Measurements from ENCODE around the gene SENP7. TPM values are rescaled to one million over a fixed set of nuclear protein-coding genes. Genes with fewer than 3 reads are reported as not detected.
"Not testable (repeated sequence)": the region's sequence is repeated elsewhere in the genome, so short reads cannot be mapped to it uniquely, and the experiment has no call there.

SENP7 gene
- total and polyA plus RNA-seq, 11 donors: 5.3 to 12.0 (median 8.2) TPM

- TF ChIP-seq POLR2A (IDR thresholded peaks at IDR 0.05): no peak
- TF ChIP-seq CTCF (IDR thresholded peaks at IDR 0.05): no peak
- no peak overlapping the region for H3K4me3 ChIP-seq
- no peak overlapping the region for H3K27ac ChIP-seq
- no peaks in the 10 kb centered on the region for H3K4me1 ChIP-seq
- 94 to 99% (median 95%) methylated on average over 2 of the region's 2 CpGs for WGBS, 4 donors
- intact Hi-C loops (cut with DNase I): no loop called here
- H3K9me3 ChIP-seq: peaks cover 0 to 10% (median 0%) of the 10 kb centered on the region in 12 donors
- DNase-seq: no peak
- ATAC-seq: no peak
- H3K36me3 ChIP-seq: peaks cover 0 to 35% (median 19%) of the 10 kb centered on the region in 9 donors
- H3K27me3 ChIP-seq: no peaks in the 10 kb centered on the region
Observed at GRCh38 chr3:101458387-101458786, 54.6 kb downstream of the SENP7 start.

- H3K4me3 ChIP-seq: no peak overlapping the region
- H3K9me3 ChIP-seq: peaks cover 0 to 4% (median 0%) of the 10 kb centered on the region in 12 donors
- H3K27me3 ChIP-seq: no peaks in the 10 kb centered on the region
- DNase-seq (no peak), ATAC-seq (no peak)
- peaks cover 0 to 31% (median 19%) of the 10 kb centered on the region in 9 donors for H3K36me3 ChIP-seq
- no peak for TF ChIP-seq CTCF (IDR thresholded peaks at IDR 0.05)
- no peak for TF ChIP-seq POLR2A (IDR thresholded peaks at IDR 0.05)
- no peaks in the 10 kb centered on the region for H3K4me1 ChIP-seq
- H3K27ac ChIP-seq: no peak overlapping the region
- intact Hi-C loops (cut with DNase I): no loop called here
Observed at GRCh38 chr3:101454629-101455028, 58.4 kb downstream of the SENP7 start.

GRCh38 chr3:101453961-101454360 lies 59.1 kb downstream of the SENP7 start:
- intact Hi-C loops (cut with DNase I): no loop called here
- 91 to 97% (median 94%) methylated on average over 3 of the region's 3 CpGs for WGBS, 4 donors
- TF ChIP-seq POLR2A (IDR thresholded peaks at IDR 0.05) (no peak), CTCF (IDR thresholded peaks at IDR 0.05) (no peak)
- Histone ChIP-seq H3K4me3 (no peak overlapping the region), H3K9me3 (peaks cover 0 to 4% (median 0%) of the 10 kb centered on the region in 12 donors), H3K36me3 (peaks cover 0 to 31% (median 19%) of the 10 kb centered on the region in 9 donors), H3K27ac (no peak overlapping the region), H3K4me1 (no peaks in the 10 kb centered on the region), H3K27me3 (no peaks in the 10 kb centered on the region)
- no peak for DNase-seq
- no peak for ATAC-seq

- H3K36me3 ChIP-seq; H3K4me3 ChIP-seq; ATAC-seq; DNase-seq; H3K27me3 ChIP-seq; intact Hi-C loops (cut with DNase I); H3K27ac ChIP-seq; H3K4me1 ChIP-seq: not testable (repeated sequence)
- 97 to 98% (median 97%) methylated on average over 19 to 23 of the region's 23 CpGs for WGBS, 4 donors
- peaks cover 0 to 48% (median 0%) of the 10 kb centered on the region in 12 donors for H3K9me3 ChIP-seq
Observed at GRCh38 chr3:101438641-101439040, 74.4 kb downstream of the SENP7 start.

GRCh38 chr3:101433652-101434051 lies 79.4 kb downstream of the SENP7 start:
- ATAC-seq (no peak), DNase-seq (no peak)
- intact Hi-C loops (cut with DNase I): no loop called here
- Histone ChIP-seq H3K27me3 (no peaks in the 10 kb centered on the region), H3K4me1 (no peaks in the 10 kb centered on the region), H3K27ac (no peak overlapping the region), H3K9me3 (peaks cover 0 to 55% (median 0%) of the 10 kb centered on the region in 12 donors), H3K36me3 (peaks cover 0 to 4% (median 0%) of the 10 kb centered on the region in 9 donors), H3K4me3 (no peak overlapping the region)
- WGBS, 4 donors: 97 to 100% (median 99%) methylated on average over 1 of the region's 1 CpG
- TF ChIP-seq POLR2A (IDR thresholded peaks at IDR 0.05): no peak

Measured in heart left ventricle (tissue), 16 donors.